ENCODE results near the gene AATK. TPM values are rescaled to one million over a fixed set of nuclear protein-coding genes. Genes with fewer than 3 reads are reported as not detected.

AATK gene
- total RNA-seq, 2 donors from 2014 or later: 3.3 to 4.6 TPM

DNA sequence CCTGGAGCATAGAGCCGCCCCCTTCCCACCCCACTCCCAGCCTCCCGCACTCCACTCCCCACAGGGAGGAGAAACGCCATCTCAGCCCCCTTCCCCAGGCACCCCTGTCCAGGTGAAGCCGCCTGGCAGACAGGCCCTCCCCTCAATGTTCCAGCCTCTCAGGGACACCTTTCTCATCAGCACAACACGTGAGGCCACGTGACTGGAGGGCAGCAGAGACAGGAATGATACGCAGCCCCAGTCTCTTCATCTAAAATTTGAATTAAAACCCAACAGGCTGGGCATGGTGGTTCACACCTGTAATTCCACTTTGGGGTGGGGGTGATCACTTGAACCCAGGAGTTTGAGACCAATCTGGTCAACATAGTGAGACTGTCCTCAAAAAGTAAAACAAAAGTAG lies 20.2 kb upstream of the AATK start:
- DNase-seq (ENCODE audit: low spot score): no peak
- intact Hi-C loops (cut with DNase I): no loop called here

DNA sequence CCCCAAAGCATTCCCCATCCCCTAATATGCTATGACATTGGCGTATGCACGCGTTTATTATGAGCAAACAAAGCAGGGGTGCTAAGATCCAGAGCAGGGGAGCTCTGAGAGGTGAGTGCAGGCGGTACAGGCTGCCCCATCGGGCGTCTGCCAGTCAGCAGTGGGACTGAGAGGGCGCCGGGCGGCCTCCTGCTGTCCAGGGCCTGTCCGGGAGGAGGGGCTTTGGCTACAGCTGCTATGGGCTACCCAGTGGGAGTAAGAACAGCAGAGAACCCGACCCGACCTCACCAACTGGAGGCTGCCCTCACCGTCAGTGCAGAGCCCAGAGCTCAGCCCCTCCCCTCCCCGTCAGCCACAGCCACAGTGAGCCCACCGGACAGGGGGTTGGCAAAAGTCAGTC lies 18.5 kb upstream of the AATK start:
- DNase-seq (ENCODE audit: low spot score): no peak
- intact Hi-C loops (cut with DNase I): no loop called here

GRCh38 chr17:81183807-81184206 lies 17.8 kb upstream of the AATK start:
- DNase-seq (ENCODE audit: low spot score): no peak
- intact Hi-C loops (cut with DNase I): no loop called here

DNA sequence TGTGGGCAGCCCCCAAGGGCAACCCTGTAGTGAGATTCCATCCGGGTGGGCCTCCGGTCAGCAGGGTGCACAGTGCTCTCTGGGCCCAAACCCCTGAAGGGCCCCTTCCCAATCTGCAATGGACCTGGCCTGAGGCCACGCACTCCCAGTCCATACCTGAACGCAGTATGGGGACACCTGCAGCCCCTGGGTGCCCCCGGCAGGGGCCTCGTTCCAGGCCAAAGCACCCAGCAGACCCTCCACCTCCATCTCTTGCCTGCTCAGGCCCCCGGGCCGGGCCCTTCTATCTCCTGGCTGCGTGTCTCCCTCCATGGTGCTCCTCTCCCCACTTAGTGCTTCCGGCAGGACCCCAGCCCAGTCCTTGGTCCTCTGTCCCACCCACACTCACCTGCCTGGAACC lies 17.3 kb upstream of the AATK start:
- no peak for DNase-seq (ENCODE audit: low spot score)
- intact Hi-C loops (cut with DNase I): no loop called here

GRCh38 chr17:81182596-81182995 lies 16.6 kb upstream of the AATK start:
- intact Hi-C loops (cut with DNase I): no loop called here
- DNase-seq (ENCODE audit: low spot score): no peak

- DNase-seq (ENCODE audit: low spot score): no peak
- intact Hi-C loops (cut with DNase I): no loop called here
Observed at GRCh38 chr17:81181811-81182185, 15.8 kb upstream of the AATK start.

GRCh38 chr17:81180836-81181810 lies 15.1 kb upstream of the AATK start:
- DNase-seq (ENCODE audit: low spot score): no peak

GRCh38 chr17:81179861-81180260 lies 13.8 kb upstream of the AATK start:
- intact Hi-C loops (cut with DNase I): no loop called here
- DNase-seq (ENCODE audit: low spot score): no peak

More at GRCh38 chr17:81180836-81181810, 15.1 kb upstream of the AATK start:
- intact Hi-C loops (cut with DNase I): no loop called here

GRCh38 chr17:81179220-81179619 lies 13.2 kb upstream of the AATK start:
- no peak for DNase-seq (ENCODE audit: low spot score)
- intact Hi-C loops (cut with DNase I): no loop called here

- intact Hi-C loops (cut with DNase I): no loop called here
- no peak for DNase-seq (ENCODE audit: low spot score)
Observed at GRCh38 chr17:81178136-81179091, 12.4 kb upstream of the AATK start.

DNA sequence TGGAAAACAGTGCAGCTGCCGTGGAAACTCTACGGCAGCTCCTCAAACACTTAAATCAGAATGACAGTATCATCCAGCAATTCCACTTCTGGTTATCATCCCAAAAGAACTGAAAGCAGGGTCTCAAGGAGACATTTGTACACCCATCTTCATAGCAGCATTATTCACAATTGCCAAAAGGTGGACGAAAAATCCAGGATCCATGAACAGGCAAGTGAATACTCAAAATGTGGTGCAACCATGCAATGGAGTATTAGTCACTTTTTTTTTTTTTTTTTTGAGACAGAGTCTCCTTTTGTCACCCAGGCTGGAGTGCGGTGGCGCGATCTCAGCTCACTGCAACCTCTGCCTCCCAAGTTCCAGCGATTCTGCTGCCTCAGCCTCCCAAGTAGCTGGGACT lies 10.6 kb upstream of the AATK start:
- intact Hi-C loops (cut with DNase I): no loop called here
- no peak for DNase-seq (ENCODE audit: low spot score)

GRCh38 chr17:81173762-81174155 lies 7.7 kb upstream of the AATK start:
- intact Hi-C loops (cut with DNase I): no loop called here
- no peak for DNase-seq (ENCODE audit: low spot score)

DNA sequence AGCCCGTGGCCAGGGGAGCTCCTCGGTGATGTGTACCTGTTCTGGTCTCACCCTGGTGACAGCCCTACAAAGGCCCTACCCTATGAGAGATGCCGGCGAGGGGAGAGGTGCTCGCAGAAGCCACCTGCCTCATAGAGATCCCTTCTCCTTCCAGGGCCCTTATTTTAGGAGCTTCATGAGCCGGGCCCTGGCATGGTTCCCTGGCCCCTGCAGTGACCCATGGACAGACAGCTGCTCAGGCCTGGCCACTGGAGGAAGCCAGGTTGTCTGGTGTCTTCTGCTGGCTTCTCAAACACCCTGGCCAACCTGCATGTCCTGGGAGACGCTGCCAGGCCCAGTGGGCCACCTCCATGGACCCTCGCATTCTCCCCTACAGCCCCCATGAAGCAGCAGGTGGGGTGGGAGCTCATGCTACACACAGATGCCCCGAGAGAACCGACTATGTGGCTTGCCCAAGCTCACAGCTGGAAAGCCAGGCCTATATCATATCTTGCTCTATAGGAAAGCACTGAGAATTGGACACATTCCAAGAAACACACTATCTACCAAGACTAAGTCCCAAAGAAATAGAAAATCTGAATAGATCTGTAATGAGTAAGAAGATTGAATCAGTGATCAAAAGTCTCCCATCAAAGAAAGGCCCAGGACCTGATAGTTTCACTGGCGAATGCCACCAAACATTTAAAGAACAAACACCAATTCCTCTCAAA lies 7.2 kb upstream of the AATK start:
- DNase-seq (ENCODE audit: low spot score): no peak
- intact Hi-C loops (cut with DNase I): no loop called here

GRCh38 chr17:81171941-81172340 lies 5.9 kb upstream of the AATK start:
- intact Hi-C loops (cut with DNase I): no loop called here
- DNase-seq (ENCODE audit: low spot score): no peak

DNA sequence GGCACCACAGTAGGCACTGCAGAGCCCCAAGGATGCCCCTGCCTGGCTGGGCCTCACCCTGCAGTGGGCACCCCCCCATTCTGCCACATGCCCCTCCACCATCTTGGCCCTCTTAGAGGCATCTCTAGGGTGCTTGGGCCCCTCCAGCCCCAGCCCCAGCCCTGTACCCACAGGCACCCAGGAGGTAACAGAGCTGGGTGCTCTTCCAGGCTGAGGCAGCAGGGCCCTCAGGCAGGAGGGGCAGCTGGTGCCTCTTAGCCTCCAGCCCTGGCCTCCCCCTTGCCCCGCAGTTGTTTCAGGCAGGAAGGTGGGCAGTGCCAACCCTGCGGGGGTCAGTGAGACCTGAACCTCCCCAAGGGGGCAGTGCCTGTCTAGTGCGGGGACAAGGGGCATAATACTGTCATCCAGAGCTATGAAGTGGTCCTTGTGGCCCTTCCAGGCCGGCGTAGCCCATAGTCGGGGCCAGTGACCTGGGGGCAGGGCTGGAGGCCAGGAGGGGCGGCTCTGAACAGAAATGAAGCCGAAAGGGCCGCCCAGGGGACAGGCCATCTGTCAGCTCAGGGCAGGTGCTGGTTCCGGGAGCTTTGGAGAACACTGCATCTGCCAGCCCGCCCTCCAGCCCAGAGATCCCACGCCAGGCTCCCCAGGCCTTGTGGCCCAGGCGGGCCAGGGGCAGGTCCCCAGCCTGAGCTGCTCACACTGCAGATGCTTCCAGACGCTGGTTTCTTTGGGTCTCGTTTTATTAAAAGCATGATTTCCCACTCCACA lies 4.9 kb upstream of the AATK start:
- no peak for DNase-seq (ENCODE audit: low spot score)
- intact Hi-C loops (cut with DNase I): no loop called here

DNA sequence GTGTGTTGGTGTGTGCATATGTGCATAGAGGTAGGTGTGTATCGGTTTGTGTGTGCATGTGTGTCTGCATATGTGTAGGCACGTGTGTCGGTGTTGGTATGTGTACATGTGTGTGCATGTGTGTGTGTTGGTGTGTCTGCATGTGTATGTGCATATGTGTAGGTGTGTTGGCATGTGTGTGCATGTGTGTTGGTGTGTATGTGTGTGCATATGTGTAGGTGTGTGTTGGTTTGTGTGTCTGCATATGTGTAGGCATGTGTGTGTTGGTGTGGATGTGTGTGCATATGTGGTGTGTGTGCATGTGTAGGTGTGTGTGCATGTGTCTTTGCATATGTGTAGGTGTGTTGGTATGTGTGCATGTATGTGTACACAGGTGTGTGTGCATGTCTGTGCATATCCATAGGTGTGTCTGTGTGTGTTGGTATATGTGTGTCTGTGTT lies 3.9 kb upstream of the AATK start:
- intact Hi-C loops (cut with DNase I): no loop called here
- no peak for DNase-seq (ENCODE audit: low spot score)

DNA sequence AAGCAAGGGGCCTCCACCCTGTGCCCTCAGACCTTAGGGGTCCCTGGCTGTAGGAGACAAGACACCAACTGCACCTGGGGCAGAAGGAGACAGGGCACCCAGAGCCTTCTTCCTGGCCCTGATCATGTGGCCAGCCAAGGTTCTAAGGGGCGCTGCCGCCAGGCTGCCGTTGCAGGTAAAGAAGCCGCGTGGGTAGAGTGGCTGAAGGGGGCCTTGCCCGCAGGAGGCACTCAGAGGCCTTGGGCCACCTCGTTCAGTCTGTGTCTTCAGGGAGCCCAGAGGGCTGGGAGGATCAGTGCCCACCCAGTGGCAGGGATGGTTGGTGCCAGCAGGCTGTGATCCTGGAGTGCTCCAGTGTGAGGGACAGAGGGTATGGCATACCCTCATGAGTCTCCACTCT lies 1.6 kb upstream of the AATK start:
- DNase-seq (ENCODE audit: low spot score): no peak
- intact Hi-C loops (cut with DNase I): no loop called here

DNA sequence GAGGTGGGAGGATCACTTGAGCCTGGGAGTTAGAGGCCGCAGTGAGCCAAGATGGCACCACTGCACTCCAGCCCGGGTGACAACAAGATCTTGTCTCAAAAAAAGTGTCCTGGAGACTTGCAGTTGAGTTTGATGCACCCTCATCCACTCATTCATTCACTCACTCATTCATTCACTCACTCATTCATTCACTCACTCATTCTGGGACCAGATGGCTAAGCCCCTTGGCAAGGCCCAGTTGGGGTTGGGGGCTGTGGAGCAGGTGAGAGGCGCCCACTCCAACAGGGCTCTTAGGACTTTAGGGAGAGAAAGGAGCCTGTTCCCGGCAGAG lies 1.1 kb upstream of the AATK start:
- intact Hi-C loops (cut with DNase I): no loop called here
- DNase-seq (ENCODE audit: low spot score): no peak

Data from posterior vena cava (tissue), 2 donors.